Type B pancreatic cell (in vitro differentiated cells): ENCODE data around the gene POP7. TPM values are rescaled to one million over a fixed set of nuclear protein-coding genes. Genes with fewer than 3 reads are reported as not detected.

Experiments used
- DNase-seq: peaks from one replicate; pipeline ENCODE4 v3.0.0; 2021; ENCODE audit warnings: mixed read lengths; ENCODE audit not compliant: unreplicated experiment; ENCODE audit errors: extremely low spot score
- H3K27ac Mint-ChIP-seq: 2 replicates; pipeline ENCODE4 v1.8.0; 2021; ENCODE audit warnings: mild to moderate bottlenecking, mixed read lengths
- H3K27me3 Mint-ChIP-seq: 2 replicates; pipeline ENCODE4 v1.8.0; 2021; ENCODE audit warnings: mixed read lengths
- H3K36me3 Mint-ChIP-seq: 2 replicates; pipeline ENCODE4 v1.8.0; 2021; ENCODE audit warnings: mixed read lengths
- H3K4me1 Mint-ChIP-seq: one replicate; pipeline ENCODE4 v1.8.0; 2021; ENCODE audit warnings: mixed read lengths; ENCODE audit not compliant: unreplicated experiment
- H3K4me3 Mint-ChIP-seq: 2 replicates; pipeline ENCODE4 v1.8.0; 2021; ENCODE audit warnings: mild to moderate bottlenecking, mixed read lengths
- H3K9me3 Mint-ChIP-seq: 2 replicates; pipeline ENCODE4 v1.8.0; 2021; ENCODE audit warnings: mixed read lengths
- total RNA-seq: library from RNA; stranded (reverse); gene quantifications from 2 replicates; pipeline ENCODE4 v1.2.1, GENCODE V29; 2021; ENCODE audit warnings: low replicate concordance
- TF ChIP-seq, protein P1 (sequence below): fragments of 200-600 bp; sonication (generic); conservative IDR thresholded peaks from 2 replicates; pipeline ENCODE4 v1.5.0; 2021; ENCODE audit warnings: antibody characterized with exemption, mild to moderate bottlenecking

Gene POP7
- total RNA-seq, 1 donor from 2014 or later: 41.0 TPM

- Mint-ChIP-seq H3K27me3 (peaks cover 12% of the 10 kb centered on the region), H3K4me1 (no peaks in the 10 kb centered on the region), H3K9me3 (no peaks in the 10 kb centered on the region), H3K27ac (no peak overlapping the region), H3K4me3 (no peak overlapping the region), H3K36me3 (no peaks in the 10 kb centered on the region)
- DNase-seq: no peak
- TF ChIP-seq, protein P1, sequence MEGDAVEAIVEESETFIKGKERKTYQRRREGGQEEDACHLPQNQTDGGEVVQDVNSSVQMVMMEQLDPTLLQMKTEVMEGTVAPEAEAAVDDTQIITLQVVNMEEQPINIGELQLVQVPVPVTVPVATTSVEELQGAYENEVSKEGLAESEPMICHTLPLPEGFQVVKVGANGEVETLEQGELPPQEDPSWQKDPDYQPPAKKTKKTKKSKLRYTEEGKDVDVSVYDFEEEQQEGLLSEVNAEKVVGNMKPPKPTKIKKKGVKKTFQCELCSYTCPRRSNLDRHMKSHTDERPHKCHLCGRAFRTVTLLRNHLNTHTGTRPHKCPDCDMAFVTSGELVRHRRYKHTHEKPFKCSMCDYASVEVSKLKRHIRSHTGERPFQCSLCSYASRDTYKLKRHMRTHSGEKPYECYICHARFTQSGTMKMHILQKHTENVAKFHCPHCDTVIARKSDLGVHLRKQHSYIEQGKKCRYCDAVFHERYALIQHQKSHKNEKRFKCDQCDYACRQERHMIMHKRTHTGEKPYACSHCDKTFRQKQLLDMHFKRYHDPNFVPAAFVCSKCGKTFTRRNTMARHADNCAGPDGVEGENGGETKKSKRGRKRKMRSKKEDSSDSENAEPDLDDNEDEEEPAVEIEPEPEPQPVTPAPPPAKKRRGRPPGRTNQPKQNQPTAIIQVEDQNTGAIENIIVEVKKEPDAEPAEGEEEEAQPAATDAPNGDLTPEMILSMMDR: no peak
Observed at GRCh38 chr7:100736671-100737070, 30.8 kb downstream of the POP7 start.

GRCh38 chr7:100739934-100740333 is 34.0 kb downstream of the POP7 start:
- H3K4me1 Mint-ChIP-seq: no peaks in the 10 kb centered on the region
- no peak overlapping the region for H3K27ac Mint-ChIP-seq
- H3K9me3 Mint-ChIP-seq: no peaks in the 10 kb centered on the region
- H3K36me3 Mint-ChIP-seq: no peaks in the 10 kb centered on the region
- DNase-seq: no peak
- no peak overlapping the region for H3K4me3 Mint-ChIP-seq
- H3K27me3 Mint-ChIP-seq: no peaks in the 10 kb centered on the region
- TF ChIP-seq, protein P1: no peak

DNA sequence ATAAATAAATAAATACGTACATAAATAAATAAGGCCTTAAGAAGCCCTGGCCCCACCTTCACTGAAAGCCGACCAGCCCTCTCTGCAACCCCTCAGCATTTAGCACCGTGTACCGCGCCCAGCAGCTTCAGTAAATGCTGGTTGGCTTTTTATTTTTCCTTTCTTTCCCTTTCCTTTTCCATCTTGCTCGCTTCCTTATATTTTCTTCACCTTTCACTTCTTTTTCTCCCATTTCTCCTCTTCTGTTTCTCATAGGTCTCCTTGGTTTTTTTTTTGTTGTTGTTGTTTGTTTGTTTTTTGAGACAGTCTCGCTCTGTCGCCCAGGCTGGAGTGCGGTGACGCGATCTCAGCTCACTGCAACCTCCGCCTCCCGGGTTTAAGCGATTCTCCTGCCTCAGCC is 38.7 kb downstream of the POP7 start:
- Mint-ChIP-seq H3K4me3 (no peak overlapping the region), H3K4me1 (no peaks in the 10 kb centered on the region), H3K27ac (no peak overlapping the region), H3K9me3 (no peaks in the 10 kb centered on the region), H3K36me3 (no peaks in the 10 kb centered on the region), H3K27me3 (peaks cover 6% of the 10 kb centered on the region)
- TF ChIP-seq, protein P1: no peak
- no peak for DNase-seq

- no peak for DNase-seq
- Mint-ChIP-seq H3K27ac (no peak overlapping the region), H3K4me3 (no peak overlapping the region)
Observed at GRCh38 chr7:100745184-100745583, 39.3 kb downstream of the POP7 start.

GRCh38 chr7:100752994-100753393 is 47.1 kb downstream of the POP7 start:
- H3K9me3 Mint-ChIP-seq: no peaks in the 10 kb centered on the region
- H3K36me3 Mint-ChIP-seq: no peaks in the 10 kb centered on the region
- no peak overlapping the region for H3K27ac Mint-ChIP-seq
- H3K4me3 Mint-ChIP-seq: no peak overlapping the region
- no peaks in the 10 kb centered on the region for H3K4me1 Mint-ChIP-seq
- TF ChIP-seq, protein P1: no peak
- no peak for DNase-seq
- peaks cover 34% of the 10 kb centered on the region for H3K27me3 Mint-ChIP-seq

More at GRCh38 chr7:100745184-100745583, 39.3 kb downstream of the POP7 start:
- Mint-ChIP-seq H3K27me3 (peaks cover 7% of the 10 kb centered on the region), H3K9me3 (no peaks in the 10 kb centered on the region), H3K4me1 (no peaks in the 10 kb centered on the region), H3K36me3 (no peaks in the 10 kb centered on the region)
- TF ChIP-seq, protein P1: no peak

DNA sequence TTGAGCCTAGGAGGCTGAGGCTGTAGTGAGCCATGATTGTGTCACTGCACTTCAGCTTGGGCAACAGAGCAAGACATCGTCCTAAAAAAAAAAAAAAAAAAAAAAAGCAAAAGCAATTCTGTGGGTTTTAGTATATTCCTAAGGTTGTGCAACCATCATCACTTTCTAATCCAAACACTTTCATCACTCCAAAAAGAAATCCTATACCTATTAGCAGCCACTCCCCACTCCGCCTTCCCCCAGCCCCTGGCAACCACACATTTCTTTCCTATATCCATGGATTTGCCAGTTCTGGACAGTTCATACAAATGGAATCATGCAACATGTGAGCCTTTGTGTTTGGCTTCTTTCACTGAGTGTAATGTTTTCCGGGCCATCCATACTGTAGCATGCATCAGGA is 47.8 kb downstream of the POP7 start:
- Mint-ChIP-seq H3K4me1 (no peaks in the 10 kb centered on the region), H3K27me3 (peaks cover 31% of the 10 kb centered on the region), H3K4me3 (no peak overlapping the region), H3K36me3 (no peaks in the 10 kb centered on the region), H3K9me3 (no peaks in the 10 kb centered on the region), H3K27ac (no peak overlapping the region)
- TF ChIP-seq, protein P1: no peak
- DNase-seq: no peak
